Natural killer cell (primary cell): Measurements from ENCODE around the gene GRID1. TPM values are rescaled to one million over a fixed set of nuclear protein-coding genes. Genes with fewer than 3 reads are reported as not detected.
A peak's percentile ranks its signal among the peaks of the same experiment; 100 is the strongest.

Source experiments
- ATAC-seq, 3 donors: fragments of 150-1000 bp in 2 of 3; fragments of 200-7000 bp in 1 of 3; cut with Tn5 transposase; 1 replicate in 1 of 3; 2 replicates in 2 of 3; pipeline ENCODE4 v1.10.0; 2021; ENCODE audit warnings: mild to moderate bottlenecking in 2 of 3, moderate library complexity in 2 of 3
- DNase-seq, 2 donors: peaks; one replicate each; pipeline versions ENCODE4 v3.0.0 to v3.0.0-alpha.2; 2013 to 2021; ENCODE audit warnings: mixed read lengths in 1 of 2
- H3K27ac ChIP-seq: one replicate; pipeline ENCODE4 v1.5.1; 2013; ENCODE audit warnings: mild to moderate bottlenecking, low read length
- H3K27me3 ChIP-seq: one replicate; pipeline ENCODE4 v1.6.1; 2013; ENCODE audit warnings: low read length; ENCODE audit not compliant: control insufficient read depth, insufficient read depth
- H3K36me3 ChIP-seq: one replicate; pipeline ENCODE4 v1.6.1; 2013; ENCODE audit warnings: low read length; ENCODE audit not compliant: control insufficient read depth, insufficient read depth
- H3K4me1 ChIP-seq: one replicate; pipeline ENCODE4 v1.6.1; 2013; ENCODE audit warnings: low read length; ENCODE audit not compliant: control insufficient read depth, insufficient read depth
- H3K4me3 ChIP-seq: one replicate; pipeline ENCODE4 v1.5.1; 2013; ENCODE audit warnings: low read length
- H3K9me3 ChIP-seq: one replicate; pipeline ENCODE4 v1.6.1; 2013; ENCODE audit warnings: low read length; ENCODE audit not compliant: control insufficient read depth, insufficient read depth
- H3K27ac Mint-ChIP-seq, 2 donors: one replicate each; pipeline ENCODE4 v1.8.0; 2022; ENCODE audit warnings: mild to moderate bottlenecking in 2 of 2, mixed read lengths in 2 of 2, moderate library complexity in 1 of 2
- H3K27me3 Mint-ChIP-seq, 2 donors: one replicate each; pipeline ENCODE4 v1.8.0; 2022; ENCODE audit warnings: low read depth in 2 of 2, mixed read lengths in 2 of 2
- H3K36me3 Mint-ChIP-seq: one replicate; pipeline ENCODE4 v1.8.0; 2022; ENCODE audit warnings: mixed read lengths
- H3K4me1 Mint-ChIP-seq, 2 donors: one replicate each; pipeline ENCODE4 v1.8.0; 2022; ENCODE audit warnings: mixed read lengths in 2 of 2
- H3K4me3 Mint-ChIP-seq: one replicate; pipeline ENCODE4 v1.8.0; 2022; ENCODE audit warnings: mild to moderate bottlenecking, moderate library complexity, mixed read lengths
- H3K9me3 Mint-ChIP-seq, 2 donors: one replicate each; pipeline ENCODE4 v1.8.0; 2022; ENCODE audit warnings: mixed read lengths in 2 of 2
- WGBS: methylation state at CpG from one replicate; pipeline ENCODE4 v1.1.7; 2013; ENCODE audit warnings: missing lambda C conversion rate; ENCODE audit not compliant: insufficient coverage; 5-methylcytosine and 5-hydroxymethylcytosine counted together
- intact Hi-C: fragments of 100-400 bp; cut with micrococcal nuclease; formaldehyde crosslinking; loops from one replicate; pipeline ENCODE4 v1.14.2; 2022
- total RNA-seq, 4 donors: library from RNA; stranded (reverse); fragments of 120-200 nt in 1 of 4; gene quantifications; one replicate each; pipeline versions ENCODE4 v1.2.3 to v1.2.4, GENCODE V29; 2013 to 2022
- TF ChIP-seq, protein P1 (sequence below): fragments of 200-600 bp; IDR thresholded peaks from one replicate; pipeline ENCODE4 v1.8.0; 2022; ENCODE audit warnings: antibody characterized with exemption

The GRID1 gene
- total RNA-seq, 3 donors from 2014 or later (not counting 1 experiment from before 2014, with no cell fraction given) = not detected

DNA sequence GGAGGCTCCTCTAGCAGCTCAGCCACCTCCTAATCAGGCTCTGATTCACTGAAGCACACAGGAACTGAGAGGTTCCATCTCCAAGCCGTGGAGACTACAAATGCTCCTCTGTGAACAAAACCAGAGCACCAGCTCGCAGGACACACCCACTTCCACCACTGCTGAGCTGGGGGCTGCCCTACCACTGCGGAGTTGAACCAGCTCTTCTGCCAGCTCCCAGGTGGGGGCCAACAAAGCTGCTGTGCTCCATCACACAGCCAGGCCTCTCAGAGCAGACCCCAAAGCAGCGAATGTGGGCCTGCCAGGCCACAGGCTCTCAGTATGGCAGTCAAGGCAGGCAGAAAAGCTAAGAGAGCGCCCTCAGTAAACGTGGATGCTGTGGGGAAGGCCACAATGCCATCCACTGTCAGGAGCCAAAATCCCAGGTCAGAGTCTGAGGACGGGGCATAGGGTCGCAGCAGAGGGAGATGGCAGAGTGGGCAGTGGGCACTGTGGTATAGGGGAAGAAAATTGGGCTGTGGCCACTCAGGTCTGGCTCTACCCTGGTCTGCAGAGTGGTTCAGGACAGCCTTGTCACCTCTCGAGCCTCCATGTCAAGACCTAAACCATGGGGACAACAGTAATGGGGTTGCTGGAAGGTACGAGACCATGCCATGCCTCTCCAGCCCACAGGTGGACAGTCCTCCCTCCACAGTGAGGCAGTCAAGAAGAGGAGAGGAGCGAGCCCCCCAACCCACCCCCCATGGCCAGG lies 82.1 kb downstream of the GRID1 start:
- H3K4me1 ChIP-seq = no peaks in the 10 kb centered on the region
- no peak overlapping the region for H3K4me3 ChIP-seq
- H3K36me3 ChIP-seq = no peaks in the 10 kb centered on the region
- H3K27me3 ChIP-seq = no peaks in the 10 kb centered on the region
- H3K36me3 Mint-ChIP-seq = no peaks in the 10 kb centered on the region
- intact Hi-C loops = no loop called here
- WGBS = 69% methylated on average over 11 of the region's 11 CpGs
- no peak for ATAC-seq
- H3K9me3 Mint-ChIP-seq = no peaks in the 10 kb centered on the region
- H3K4me1 Mint-ChIP-seq = no peaks in the 10 kb centered on the region
- TF ChIP-seq, protein P1, sequence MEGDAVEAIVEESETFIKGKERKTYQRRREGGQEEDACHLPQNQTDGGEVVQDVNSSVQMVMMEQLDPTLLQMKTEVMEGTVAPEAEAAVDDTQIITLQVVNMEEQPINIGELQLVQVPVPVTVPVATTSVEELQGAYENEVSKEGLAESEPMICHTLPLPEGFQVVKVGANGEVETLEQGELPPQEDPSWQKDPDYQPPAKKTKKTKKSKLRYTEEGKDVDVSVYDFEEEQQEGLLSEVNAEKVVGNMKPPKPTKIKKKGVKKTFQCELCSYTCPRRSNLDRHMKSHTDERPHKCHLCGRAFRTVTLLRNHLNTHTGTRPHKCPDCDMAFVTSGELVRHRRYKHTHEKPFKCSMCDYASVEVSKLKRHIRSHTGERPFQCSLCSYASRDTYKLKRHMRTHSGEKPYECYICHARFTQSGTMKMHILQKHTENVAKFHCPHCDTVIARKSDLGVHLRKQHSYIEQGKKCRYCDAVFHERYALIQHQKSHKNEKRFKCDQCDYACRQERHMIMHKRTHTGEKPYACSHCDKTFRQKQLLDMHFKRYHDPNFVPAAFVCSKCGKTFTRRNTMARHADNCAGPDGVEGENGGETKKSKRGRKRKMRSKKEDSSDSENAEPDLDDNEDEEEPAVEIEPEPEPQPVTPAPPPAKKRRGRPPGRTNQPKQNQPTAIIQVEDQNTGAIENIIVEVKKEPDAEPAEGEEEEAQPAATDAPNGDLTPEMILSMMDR = no peak
- no peaks in the 10 kb centered on the region for H3K9me3 ChIP-seq
- H3K27me3 Mint-ChIP-seq = no peaks in the 10 kb centered on the region
- H3K4me3 Mint-ChIP-seq = no peak overlapping the region
- no peak overlapping the region for H3K27ac Mint-ChIP-seq
- no peak overlapping the region for H3K27ac ChIP-seq
- no peak for DNase-seq

DNA sequence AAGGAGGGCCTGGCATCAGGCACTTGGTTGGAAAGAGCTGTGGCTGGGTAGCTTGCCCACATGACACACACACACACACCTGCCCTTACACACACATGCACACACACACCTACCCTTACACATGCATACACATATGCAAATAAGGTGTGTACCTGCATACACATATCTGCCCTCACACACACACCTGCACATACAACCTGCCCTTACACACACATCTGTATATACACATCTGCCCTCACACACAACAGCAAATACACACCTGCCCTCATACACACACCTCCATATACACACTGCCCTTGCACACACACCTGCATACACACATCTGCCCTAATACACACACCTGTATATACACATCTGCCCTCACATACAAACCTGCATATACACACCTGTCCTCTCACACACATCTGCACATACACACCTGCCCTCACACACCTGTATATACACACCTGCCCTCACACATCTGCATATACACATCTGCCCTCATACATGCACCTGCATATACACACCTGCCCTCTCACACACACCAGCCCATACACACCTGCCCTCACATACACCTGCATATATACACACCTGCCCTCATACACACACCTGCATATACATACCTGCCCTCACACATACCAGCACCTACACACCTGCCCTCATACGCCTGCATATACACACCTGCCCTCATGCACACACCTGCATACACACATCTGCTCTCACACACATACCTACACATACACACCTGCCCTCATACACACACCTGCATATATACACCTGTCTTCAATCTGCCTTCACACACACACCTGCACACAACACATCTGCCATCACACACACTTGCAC lies 82.9 kb downstream of the GRID1 start:
- H3K36me3 Mint-ChIP-seq = no peaks in the 10 kb centered on the region
- H3K4me1 Mint-ChIP-seq = no peaks in the 10 kb centered on the region
- no peaks in the 10 kb centered on the region for H3K27me3 Mint-ChIP-seq
- no peak overlapping the region for H3K27ac Mint-ChIP-seq
- no peaks in the 10 kb centered on the region for H3K27me3 ChIP-seq
- H3K4me3 Mint-ChIP-seq = no peak overlapping the region
- no peaks in the 10 kb centered on the region for H3K9me3 ChIP-seq
- peak in 1 of 3 donors; percentile 31 for ATAC-seq
- no peak overlapping the region for H3K27ac ChIP-seq
- DNase-seq = no peak
- intact Hi-C loops = no loop called here
- WGBS = 83% methylated on average over 1 of the region's 1 CpG
- TF ChIP-seq, protein P1 = no peak
- no peak overlapping the region for H3K4me3 ChIP-seq
- H3K36me3 ChIP-seq = no peaks in the 10 kb centered on the region
- H3K4me1 ChIP-seq = no peaks in the 10 kb centered on the region
- H3K9me3 Mint-ChIP-seq = no peaks in the 10 kb centered on the region

DNA sequence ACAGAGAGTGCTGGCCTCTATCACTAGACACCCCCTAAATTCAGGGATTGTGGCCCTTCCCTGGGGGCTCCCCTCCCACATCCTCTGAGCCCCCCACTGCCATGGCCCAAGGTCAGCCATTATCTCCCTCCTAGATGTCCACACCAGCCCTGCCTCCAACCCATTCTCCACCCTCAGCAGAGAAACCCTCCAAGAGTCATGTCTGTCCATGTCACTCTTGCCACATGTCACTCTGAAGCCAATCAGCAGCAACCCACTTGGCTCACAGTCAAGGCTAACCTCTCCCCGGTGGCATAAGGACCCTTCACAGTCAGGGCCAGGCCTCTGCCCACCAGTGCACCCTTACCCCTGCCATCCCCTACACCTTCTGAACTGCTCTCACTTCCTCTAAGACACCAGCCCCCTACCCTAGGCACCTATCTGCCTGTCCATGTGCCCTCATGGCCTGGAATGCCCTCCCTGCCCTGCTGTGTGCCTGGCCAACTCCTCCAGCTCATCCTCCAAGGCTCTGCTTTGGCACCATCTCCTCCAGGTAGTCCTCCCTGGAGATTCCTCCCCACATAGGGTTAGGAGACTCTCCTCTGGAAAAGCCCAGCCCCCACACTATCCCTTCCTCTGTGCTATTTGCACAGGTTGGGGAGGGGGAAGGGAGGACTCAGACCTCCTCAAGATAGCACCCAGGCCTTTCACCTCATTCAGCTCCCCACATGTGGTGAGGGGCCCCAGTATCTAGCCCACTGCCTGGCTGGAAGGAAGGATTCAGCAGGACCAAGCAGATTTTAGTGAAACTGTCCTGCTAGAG lies 83.7 kb downstream of the GRID1 start:
- Histone ChIP-seq H3K36me3 (no peaks in the 10 kb centered on the region), H3K27me3 (no peaks in the 10 kb centered on the region), H3K4me3 (no peak overlapping the region), H3K9me3 (no peaks in the 10 kb centered on the region), H3K4me1 (no peaks in the 10 kb centered on the region), H3K27ac (no peak overlapping the region)
- Mint-ChIP-seq H3K27ac (no peak overlapping the region), H3K9me3 (no peaks in the 10 kb centered on the region), H3K27me3 (no peaks in the 10 kb centered on the region), H3K4me1 (no peaks in the 10 kb centered on the region), H3K36me3 (no peaks in the 10 kb centered on the region), H3K4me3 (no peak overlapping the region)
- DNase-seq = peak in 1 of 2 donors; percentile 9
- TF ChIP-seq, protein P1 = no peak
- WGBS = 88% methylated on average over 1 of the region's 1 CpG
- intact Hi-C loops = no loop called here
- ATAC-seq = no peak
